Left colon (tissue), 2 donors: ENCODE measurements around the gene COLEC12. TPM values are rescaled to one million over a fixed set of nuclear protein-coding genes. Genes with fewer than 3 reads are reported as not detected.

Experiments used
- ATAC-seq: fragments of 200-7000 bp; cut with Tn5 transposase; one replicate; pipeline ENCODE4 v1.9.1; 2020; ENCODE audit warnings: mild to moderate bottlenecking, moderate library complexity
- DNase-seq, 2 donors: peaks; one replicate each; pipeline ENCODE4 v3.0.0-alpha.2; 2020
- intact Hi-C, 2 donors: fragments of 100-400 bp; cut with DNase I in 1 of 2; cut with micrococcal nuclease in 1 of 2; formaldehyde crosslinking; loops; one replicate each; pipeline versions ENCODE4 v1.11.2 to v1.14.0; 2022; cut with DNase I, micrococcal nuclease
- total RNA-seq, 2 donors: library from RNA; stranded (reverse); fragmentation: NEBNext Ultra II Directional; extraction: Animal tissue kit (Norgen Biotek cat#: 25700); gene quantifications; one replicate each; pipeline ENCODE4 v1.2.1, GENCODE V29; 2021
- donor health status: DM: no; HTN: no; CAD: no.
- donor health status: DM: yes; HTN: yes; CAD: no.

Gene COLEC12
- total RNA-seq, 2 donors from 2014 or later, result 2.7 to 6.4 TPM

DNA sequence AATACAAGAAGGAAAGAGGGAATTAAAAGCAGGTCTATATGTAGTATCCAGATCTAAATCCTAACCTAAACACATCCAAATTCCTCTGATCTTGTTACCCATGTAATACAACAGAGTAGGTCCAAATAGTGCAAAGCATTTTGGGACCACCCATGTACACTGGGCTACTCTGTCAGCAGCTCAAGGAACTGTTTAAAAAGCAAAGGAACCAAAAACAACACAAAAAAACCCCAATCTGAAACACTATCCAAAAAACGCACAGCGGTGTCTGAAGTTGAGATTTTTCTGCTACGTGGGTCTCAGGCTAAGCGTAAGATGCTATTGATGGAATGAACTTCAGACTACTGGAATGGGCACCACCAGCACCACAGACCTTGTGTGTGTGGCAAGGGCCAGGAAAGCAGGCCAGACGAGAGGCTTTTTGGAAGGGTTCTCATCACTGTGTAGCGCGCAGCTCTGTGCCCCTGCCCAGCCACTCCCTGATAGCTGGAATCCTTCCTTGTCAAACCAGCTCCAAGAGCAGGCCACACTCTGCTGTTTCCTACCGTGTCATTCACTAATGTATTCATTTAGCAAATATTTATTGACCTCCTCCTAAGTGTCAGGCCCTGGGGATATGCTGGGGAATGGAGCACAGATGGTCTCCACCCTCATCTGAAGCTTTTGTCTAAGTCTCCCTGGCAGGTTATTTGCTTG is 101.4 kb downstream of the COLEC12 start:
- intact Hi-C loops, result no loop called here
- no peak for ATAC-seq
- DNase-seq, result no peak

DNA sequence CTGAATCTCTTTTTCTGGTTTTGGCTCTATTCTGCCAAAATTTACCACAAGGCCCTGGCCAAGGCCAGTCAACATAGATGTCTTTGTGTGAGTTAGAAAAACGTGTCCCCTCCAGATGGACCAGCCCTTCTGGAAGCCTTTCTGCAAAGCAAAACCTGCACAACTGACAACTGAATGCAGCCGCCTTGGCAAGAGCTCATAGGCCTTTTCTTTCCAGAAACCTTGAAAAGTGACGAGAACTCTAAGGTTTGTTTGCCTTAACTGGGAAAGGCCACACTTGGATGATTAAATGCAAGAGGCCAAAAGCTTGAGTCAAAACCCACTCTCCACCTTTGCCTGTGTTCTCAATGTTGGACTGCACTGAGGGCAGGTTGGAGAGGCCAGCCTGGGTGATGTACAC is 103.9 kb downstream of the COLEC12 start:
- no peak for ATAC-seq
- no peak for DNase-seq
- intact Hi-C loops, result no loop called here

DNA sequence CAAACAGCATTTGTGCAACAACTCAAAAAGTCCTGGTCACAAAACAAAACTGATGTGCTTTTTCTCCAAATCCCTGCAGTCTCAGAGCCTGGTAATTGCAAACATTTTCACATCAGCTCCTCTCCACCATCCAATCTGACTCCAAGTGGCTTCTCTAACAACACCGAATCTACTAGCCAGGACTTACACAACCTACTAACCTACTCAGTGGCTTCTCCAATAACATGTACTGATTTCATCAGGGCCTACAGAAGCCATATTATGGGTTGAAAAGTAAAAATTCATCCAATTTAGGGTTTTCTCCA is 104.3 kb downstream of the COLEC12 start:
- ATAC-seq, result no peak
- intact Hi-C loops, result no loop called here
- DNase-seq, result no peak

DNA sequence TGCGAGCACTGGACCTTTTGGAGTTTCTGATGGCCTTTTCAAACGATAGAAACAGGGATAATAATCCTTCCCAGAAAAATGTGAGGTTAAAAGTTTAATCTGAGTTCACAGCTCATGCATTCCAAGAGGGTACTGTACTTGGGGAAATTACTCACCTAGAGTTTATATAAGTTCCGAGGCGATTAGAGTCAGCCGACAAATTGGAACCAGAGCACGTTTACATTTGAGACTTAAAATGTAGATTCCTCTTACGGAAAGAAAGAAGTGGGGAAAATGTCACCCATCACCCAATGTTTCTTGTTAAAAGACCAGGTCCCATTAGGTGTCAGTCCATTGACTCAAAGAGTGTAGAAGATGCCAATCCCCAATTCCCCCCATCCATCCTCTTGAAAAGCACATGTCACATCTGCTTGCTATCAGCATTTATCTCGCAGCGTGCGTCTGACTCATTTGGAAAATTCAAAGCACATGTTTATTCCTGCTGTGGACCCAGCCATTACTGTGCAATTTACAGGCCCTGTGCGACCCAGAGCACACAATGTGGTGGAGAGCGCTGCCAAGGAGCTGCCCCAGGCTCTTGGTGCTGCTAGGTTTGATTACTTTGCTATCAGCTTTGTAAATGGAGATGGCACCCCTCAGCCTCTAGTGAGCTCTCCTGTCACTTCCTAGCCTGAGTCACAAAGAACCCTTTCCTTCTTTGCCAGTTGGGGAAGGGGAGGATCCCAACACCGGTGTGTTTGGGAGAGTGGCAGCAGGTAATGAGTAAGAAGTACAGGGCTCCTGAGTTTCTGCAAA is 104.8 kb downstream of the COLEC12 start:
- intact Hi-C loops, result no loop called here
- no peak for ATAC-seq
- no peak for DNase-seq

DNA sequence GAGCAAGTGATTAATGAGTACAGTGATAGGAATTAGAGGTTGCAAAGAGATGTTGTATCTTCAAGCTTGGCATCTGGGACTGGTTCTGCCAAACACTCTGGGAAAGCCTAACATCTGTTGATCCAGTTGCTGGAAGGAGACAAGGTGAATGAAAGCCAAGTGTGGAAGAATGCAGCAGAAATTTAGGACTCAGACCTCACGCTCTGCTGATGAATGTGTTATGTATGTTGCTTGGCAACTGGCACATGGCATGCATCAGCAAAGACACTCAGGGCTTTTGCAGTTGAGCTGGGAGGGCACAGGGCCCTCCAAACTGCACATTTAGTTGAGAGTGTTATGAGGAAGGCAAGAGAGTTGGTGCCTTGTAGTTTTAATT is 105.5 kb downstream of the COLEC12 start:
- intact Hi-C loops, result no loop called here
- DNase-seq (no peak), ATAC-seq (no peak)

DNA sequence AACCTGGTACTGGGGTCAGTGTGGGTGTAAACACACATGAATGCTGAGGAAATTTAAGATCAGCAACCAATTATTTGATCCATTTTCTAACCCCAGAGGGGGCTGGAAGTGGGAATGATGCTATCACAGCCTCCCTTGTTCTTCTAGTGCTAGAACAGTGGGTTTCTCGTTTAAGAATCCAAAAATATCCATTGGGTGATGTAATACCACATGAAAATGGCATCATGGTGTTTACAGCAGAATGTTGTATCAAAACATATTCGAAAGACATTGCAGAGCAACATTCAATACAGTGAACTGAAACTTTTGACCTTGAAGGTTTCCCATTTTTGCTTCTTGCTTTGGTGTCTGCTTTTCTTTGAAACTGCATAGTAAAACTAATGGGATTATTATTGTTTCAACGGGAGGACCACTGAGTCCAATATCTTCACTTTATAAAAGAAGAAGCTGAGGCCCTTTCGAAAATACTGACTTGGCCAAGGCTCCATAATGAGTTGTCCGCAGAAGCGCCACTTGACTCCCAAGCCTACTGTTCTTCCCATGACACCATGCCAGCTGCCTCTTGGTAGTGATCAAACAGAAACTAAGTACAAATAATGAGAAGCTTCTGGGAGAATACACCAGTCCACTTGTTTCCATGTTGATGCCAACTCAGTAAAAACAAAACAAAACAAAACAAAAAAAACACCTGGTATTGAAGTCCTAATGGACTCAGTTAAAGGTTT is 106.1 kb downstream of the COLEC12 start:
- ATAC-seq (no peak), DNase-seq (no peak)
- intact Hi-C loops, result no loop called here

DNA sequence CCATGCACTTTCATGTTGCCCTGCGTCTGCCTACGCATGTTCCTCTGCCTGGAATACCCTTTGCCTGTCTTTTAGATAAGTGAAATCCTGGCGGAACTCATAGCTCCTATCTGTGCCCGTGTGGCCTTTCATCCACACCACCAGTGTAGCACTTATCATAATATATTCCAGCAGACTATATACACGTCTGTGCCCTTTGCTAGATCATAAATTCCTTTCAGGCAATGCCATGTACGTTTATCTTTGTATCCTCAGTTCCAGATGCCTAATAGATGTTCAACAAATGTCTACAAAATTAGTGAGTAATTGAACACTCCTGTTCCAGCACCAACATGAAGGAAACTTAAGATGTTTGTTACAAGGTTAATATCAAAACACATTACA is 106.9 kb downstream of the COLEC12 start:
- intact Hi-C loops, result no loop called here
- DNase-seq (no peak), ATAC-seq (no peak)

DNA sequence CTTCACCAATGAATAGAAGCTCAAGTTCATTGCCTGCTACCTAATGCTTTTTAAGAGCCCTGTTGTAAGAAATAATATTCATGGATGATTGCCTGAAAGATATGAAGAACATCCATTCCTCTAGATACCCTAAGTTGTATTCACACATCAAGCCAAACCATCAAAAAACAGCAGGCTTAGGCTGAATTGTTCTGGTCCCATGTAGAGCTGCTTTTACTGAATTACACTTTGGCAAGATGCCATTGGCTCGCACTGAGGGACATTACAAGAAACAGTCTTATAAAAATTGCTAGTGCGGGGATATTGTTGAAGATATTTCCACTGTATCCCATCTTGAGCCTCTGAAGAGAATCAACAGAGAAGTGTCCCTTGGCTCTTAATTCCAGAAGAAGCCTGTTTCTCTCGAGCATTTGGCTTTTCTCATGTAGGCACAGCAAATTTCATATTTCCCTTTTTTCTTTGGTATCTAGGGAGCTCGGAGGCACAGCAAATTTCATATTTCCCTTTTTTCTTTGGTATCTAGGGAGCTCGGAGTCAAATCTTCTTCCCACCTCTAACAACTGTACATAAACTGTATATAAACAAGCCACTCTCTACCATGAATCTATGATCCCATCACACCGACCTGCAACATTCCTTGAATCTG is 107.5 kb downstream of the COLEC12 start:
- ATAC-seq (no peak), DNase-seq (no peak)
- intact Hi-C loops, result no loop called here

DNA sequence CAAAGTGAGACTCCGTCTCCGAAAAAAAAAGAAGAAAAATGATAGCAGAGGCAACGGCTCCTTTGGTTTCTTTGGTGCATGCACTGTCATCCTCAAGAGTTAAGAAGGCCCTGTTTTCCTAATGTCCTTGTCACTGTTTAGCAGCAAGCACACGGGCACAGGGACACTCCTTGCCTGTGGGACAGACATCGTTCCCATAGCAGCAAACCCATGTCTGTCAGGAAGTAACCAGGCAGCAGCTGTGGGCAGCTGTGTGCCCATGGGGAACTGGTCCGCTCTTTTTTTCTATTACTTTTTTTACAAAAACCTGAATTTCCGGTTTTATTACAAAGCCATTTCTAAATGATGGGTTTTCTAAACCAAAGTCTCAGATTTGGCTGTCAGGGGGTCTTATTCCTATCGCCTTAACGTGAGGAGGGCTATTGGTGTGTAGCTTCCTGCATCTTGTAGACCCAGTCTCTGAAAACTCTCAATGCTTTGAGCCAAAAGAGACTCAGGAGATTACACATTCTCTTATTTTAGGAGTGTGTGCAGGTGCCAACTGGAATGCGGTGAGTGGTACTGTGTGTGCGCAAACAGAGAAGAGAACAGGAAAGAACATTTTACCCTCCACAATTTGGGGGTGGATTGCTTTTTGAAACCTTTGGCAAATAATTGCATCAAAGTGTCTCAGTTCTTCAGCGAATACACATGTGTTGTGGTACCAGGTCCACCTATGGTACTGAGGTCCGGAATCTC is 109.6 kb downstream of the COLEC12 start:
- DNase-seq (no peak), ATAC-seq (no peak)
- intact Hi-C loops, result no loop called here

DNA sequence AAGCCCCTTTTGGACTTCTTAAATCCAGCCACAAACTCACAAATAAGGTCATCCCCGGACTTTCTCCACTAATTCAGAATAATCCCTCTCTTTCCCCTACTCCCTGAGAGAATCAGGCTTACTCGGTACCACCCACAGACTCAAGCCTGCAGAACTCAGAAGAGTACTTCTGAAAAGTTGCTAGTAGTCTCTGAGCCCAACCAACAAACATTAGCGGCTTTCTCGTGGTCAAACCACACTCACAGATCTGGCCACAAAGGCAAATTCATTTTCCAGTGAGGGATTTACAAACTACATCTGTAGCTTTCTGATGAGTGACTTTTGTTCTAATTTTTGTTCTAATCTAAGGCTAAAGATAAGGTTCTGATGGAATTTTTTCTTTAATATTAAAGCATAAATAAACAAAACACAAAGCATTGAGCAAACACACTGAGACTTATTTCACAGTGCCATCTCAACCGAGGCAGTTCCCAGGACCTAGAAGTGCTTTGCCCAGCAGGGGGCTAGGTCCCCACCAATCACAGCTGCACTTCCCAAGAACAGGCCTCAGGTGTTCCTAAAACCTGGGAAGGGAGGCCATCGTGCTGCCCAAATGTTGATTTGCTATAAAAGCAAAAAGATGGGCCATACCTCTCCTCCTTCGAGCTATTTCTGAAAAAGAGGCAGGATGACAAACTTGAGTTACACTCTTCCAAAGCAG is 110.7 kb downstream of the COLEC12 start:
- DNase-seq (no peak), ATAC-seq (no peak)
- intact Hi-C loops, result no loop called here

DNA sequence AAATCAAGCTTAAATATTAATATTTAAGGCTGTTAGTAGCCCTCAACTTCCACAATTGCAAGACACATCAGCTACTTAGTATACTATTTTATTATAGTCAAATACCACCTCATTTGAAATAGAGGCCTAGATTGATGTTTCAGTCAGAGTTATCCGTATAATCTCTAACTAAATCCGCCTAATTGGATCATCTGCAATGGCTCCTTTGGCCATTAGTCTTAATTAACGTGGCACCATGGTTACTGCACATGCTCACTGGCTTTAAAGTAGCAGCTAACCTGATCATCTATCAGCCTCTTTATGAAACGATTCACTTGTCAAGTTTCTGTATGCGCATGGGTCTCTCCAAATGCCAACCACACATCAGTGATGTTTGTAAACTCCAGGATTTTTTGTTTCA is 112.3 kb downstream of the COLEC12 start:
- ATAC-seq (no peak), DNase-seq (no peak)
- intact Hi-C loops, result no loop called here

DNA sequence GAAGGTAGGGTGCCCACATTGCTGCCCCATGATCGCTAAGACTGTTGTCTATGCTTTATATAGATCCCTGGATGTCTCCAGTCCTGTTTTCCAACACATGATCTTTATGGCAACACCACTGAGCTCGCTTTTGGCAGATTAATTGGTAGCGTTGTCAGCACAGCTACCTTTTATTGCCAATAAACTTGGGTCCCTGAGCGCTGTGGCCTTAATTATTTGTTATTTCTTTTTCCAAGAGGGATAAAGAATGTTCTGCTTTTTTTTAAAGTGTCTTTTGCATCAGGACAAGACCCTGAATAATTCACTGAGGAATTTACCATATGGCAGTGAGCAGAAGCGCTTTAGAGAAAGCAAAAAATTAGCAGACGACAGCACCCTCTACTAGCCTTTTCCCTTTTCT is 113.5 kb downstream of the COLEC12 start:
- DNase-seq (no peak), ATAC-seq (no peak)
- intact Hi-C loops, result no loop called here

DNA sequence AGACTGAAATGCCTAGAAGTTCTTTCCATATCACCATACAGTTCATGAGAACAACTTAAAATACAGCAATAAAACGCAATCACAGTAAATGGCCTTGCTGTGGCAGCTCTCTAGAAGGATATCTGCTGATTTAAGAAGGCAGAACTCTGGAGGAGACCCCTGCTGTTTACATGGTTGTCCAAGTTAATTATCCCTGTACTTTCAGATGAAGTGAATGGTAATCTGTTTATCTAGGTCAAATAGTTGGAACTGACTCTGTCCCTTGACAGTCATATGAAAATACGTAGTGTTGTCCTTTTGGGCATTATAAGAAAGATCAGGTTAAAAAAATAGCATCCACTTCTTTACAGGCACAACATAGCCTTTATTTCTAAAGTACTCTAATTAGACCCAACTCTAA is 115.6 kb downstream of the COLEC12 start:
- intact Hi-C loops, result no loop called here
- DNase-seq (no peak), ATAC-seq (no peak)

DNA sequence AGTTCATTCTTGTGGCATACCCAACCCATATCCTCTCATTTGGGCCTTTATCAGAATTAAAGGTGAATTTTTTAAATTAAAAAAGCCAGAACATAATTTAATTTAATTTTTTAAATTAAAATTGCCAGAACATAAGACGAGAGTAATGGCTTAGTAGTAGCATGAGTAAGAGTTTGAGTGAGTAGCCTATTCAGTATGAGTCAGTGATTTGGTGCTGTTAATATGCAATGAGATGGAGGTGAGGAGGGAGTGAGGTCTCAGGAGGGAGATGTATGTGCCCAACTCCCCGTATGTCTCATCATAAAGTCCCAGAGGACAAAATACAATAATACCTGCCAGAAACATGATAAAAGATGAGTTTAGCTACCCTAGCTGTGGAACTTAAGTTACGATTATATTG is 117.4 kb downstream of the COLEC12 start:
- intact Hi-C loops, result no loop called here
- no peak for ATAC-seq
- DNase-seq, result no peak

DNA sequence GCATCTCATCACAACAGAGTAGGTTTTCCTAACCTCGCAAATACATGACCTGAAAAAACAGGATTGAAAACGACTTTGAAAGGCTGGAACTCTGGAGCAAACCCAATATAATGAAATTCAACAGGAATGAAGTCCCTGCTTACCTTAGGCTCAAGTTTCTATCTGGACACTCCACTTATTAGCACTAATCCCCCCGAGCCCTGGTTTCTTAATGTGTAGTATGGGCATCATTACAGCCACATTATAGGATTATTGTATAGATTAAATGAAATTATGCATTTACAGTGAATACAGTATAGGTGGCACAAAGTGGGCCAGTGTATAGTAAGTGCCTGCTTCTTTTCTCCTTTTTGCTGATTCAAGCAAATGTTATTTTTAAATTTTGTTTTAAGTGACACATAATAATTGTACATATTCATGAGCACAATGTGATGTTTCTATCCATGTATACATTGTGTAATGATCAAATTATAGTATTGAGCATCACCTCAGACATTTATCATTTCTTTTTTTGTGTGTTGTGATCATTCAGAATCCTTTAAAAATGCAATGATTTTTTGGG is 118.0 kb downstream of the COLEC12 start:
- intact Hi-C loops, result no loop called here
- ATAC-seq (no peak), DNase-seq (no peak)

DNA sequence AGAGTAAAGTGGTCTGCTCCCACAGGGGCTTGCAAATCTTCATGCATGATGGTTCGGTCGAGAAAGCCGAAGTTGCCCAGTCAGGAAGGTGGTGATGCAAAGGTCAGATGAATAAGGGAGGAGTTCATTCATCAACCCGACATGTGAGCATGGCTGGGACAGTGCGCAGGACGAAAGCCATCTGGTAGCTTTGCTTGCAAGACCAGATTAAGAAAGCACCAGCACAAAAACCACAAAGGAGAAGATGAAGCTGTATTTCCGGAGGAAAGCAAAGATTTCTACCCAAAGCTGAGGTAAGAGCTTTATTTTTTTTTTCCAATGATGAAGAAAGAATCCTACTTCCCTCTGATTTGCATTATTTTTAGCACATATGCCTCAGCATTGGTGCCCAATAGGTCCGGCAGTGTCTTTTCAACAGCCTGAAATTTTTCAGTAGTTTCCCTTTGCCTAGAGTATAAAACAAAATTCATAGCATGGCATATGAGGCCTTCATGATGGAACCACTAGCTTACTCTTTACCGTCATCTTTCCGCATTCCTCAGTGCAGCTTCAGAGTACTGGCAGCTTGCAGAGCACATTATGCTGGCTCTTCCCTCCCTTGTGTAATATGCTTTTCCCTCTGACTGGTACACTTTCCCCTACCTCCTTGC is 120.7 kb downstream of the COLEC12 start:
- intact Hi-C loops, result no loop called here
- no peak for DNase-seq
- ATAC-seq, result no peak

DNA sequence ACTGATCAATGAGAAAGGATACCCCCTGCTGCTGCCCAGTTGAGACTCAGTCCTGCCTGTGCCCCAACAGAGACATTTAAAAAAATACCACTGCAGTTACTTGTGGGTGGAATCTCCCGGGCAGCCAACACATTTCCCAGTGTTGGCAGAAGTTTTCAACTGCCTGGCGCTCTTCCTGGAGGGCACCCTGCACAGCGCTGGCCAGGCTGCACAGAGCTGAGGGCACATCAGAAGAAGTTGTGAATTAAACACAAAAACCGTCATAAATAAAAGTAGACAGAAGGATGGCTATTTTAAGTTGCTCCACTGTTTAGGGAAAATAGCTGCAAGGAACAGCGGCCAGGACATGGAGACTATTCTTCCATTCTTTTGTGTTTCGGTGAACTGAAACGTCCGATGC is 122.4 kb downstream of the COLEC12 start:
- intact Hi-C loops, result no loop called here
- DNase-seq (no peak), ATAC-seq (no peak)

DNA sequence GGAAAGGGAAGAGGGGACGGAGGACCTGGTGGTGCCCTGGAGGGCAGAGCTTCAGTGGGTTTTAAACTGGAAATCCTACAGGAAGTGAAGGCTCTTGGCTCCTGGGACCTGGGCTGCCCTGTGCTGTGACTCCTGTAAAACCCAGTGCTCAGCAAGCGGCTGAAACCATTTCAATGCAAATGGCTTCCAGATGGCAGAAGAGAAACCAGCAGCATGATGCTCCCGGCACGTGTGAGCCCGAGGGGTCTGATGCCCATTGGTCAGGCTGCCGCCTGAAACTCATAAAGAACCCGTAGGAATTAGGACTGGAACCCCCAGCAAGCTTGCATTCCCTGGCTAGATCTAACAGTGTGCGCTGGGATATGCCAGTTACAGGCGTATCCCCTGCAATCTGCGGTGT is 123.4 kb downstream of the COLEC12 start:
- intact Hi-C loops, result no loop called here
- no peak for ATAC-seq
- no peak for DNase-seq
